NB4 (cell line): ENCODE measurements around the gene CDRT4.

Experiments used
- DNase-seq: peaks from one replicate; pipeline ENCODE4 v3.0.0; 2010; ENCODE audit warnings: low read depth
- H3K4me3 ChIP-seq: one replicate; pipeline ENCODE4 v1.5.1; 2011; ENCODE audit warnings: mild to moderate bottlenecking, low read depth, low read length, moderate library complexity
- CTCF ChIP-seq: IDR thresholded peaks from one replicate; pipeline ENCODE4 v1.5.1; 2012; ENCODE audit warnings: low read depth, low read length
- MAX ChIP-seq: IDR thresholded peaks from 2 replicates; pipeline ENCODE4 v1.6.1; 2011; ENCODE audit warnings: low read depth, low read length
- MYC ChIP-seq: IDR thresholded peaks from 2 replicates; pipeline ENCODE4 v1.6.1; 2011; ENCODE audit warnings: low read depth, low read length
- POLR2A ChIP-seq: IDR thresholded peaks from 2 replicates; pipeline ENCODE4 v1.6.1; 2011; ENCODE audit warnings: mild to moderate bottlenecking; ENCODE audit not compliant: insufficient read length; ENCODE audit errors: extremely low read depth

Gene CDRT4

GRCh38 chr17:15438491-15439105, 28.8 kb downstream of the CDRT4 start:
- TF ChIP-seq MYC = no peak
- TF ChIP-seq POLR2A = no peak
- TF ChIP-seq CTCF = no peak
- no peak for TF ChIP-seq MAX
- no peak for DNase-seq

GRCh38 chr17:15437303-15437635, 30.2 kb downstream of the CDRT4 start:
- no peak for DNase-seq
- no peak overlapping the region for H3K4me3 ChIP-seq
- TF ChIP-seq MYC (no peak), CTCF (no peak), MAX (no peak), POLR2A (no peak)

More at GRCh38 chr17:15438491-15439105, 28.8 kb downstream of the CDRT4 start:
- H3K4me3 ChIP-seq = no peak overlapping the region

GRCh38 chr17:15436473-15437302, 30.7 kb downstream of the CDRT4 start:
- no peak overlapping the region for H3K4me3 ChIP-seq
- peak; percentile 60 for DNase-seq
- TF ChIP-seq MYC (no peak), MAX (no peak), CTCF (peak; percentile 59), POLR2A (no peak)

GRCh38 chr17:15434956-15435355, 32.5 kb downstream of the CDRT4 start:
- no peak overlapping the region for H3K4me3 ChIP-seq
- TF ChIP-seq POLR2A (no peak), CTCF (no peak), MAX (no peak), MYC (no peak)
- no peak for DNase-seq

GRCh38 chr17:15432807-15433611, 34.4 kb downstream of the CDRT4 start:
- TF ChIP-seq MYC = no peak
- no peak for TF ChIP-seq CTCF
- TF ChIP-seq MAX = no peak
- TF ChIP-seq POLR2A = no peak
- no peak overlapping the region for H3K4me3 ChIP-seq
- no peak for DNase-seq
